ENCODE data around the gene GPSM1.

Gene GPSM1

GRCh38 chr9:136312009-136312375 lies 15.3 kb upstream of the GPSM1 start:
- no peak overlapping the region for H3K4me3 ChIP-seq (replicated peaks; ENCODE audit: insufficient read depth, low read length)

DNA sequence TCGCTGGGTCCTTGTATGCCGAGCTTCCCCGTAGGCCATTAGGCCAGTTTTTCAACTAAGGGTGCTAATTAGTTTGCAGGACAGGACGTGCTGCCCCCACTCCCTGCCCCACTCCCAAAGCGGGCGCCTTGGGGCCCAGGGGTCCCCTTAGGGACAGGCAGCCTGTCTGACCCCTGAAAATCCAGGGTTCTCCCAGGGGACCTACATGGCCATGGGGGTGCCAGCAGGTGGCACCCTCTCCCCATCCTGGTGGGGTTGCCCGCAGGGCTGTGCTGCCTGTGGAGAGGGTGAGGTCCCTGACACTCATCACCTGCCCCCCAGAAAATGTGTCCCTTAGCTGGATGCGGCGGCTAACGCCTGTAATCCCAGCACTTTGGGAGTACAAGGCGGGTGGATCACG lies 14.9 kb upstream of the GPSM1 start:
- peak in 1 of 2 experiments; percentile 48 for DNase-seq (ENCODE audit: low read depth in 1 of 2, low spot score in 1 of 2)

More at GRCh38 chr9:136312009-136312375, 15.3 kb upstream of the GPSM1 start:
- H3K27me3 ChIP-seq (ENCODE audit: insufficient read depth, poor library complexity, severe bottlenecking): peaks cover 6% of the 10 kb centered on the region
- DNase-seq (ENCODE audit: low read depth in 1 of 2, low spot score in 1 of 2): no peak
- TF ChIP-seq CTCF (IDR thresholded peaks at IDR 0.05; ENCODE audit: insufficient read depth, low read length) (no peak), GABPA (IDR thresholded peaks at IDR 0.05; ENCODE audit: low read depth) (no peak), SPI1 (IDR thresholded peaks at IDR 0.05; ENCODE audit: borderline replicate concordance, low read depth) (no peak), REST (IDR thresholded peaks at IDR 0.05; ENCODE audit: insufficient replicate concordance, low read depth) (no peak), POLR2AphosphoS5 (IDR thresholded peaks at IDR 0.05; ENCODE audit: low read depth) (no peak)
- no peak overlapping the region for H3K27ac ChIP-seq (replicated peaks)

GRCh38 chr9:136313111-136314055 lies 14.0 kb upstream of the GPSM1 start:
- TF ChIP-seq CTCF (IDR thresholded peaks at IDR 0.05; ENCODE audit: insufficient read depth, low read length): no peak
- TF ChIP-seq GABPA (IDR thresholded peaks at IDR 0.05; ENCODE audit: low read depth): no peak
- no peak for TF ChIP-seq REST (IDR thresholded peaks at IDR 0.05; ENCODE audit: insufficient replicate concordance, low read depth)
- no peak for TF ChIP-seq POLR2AphosphoS5 (IDR thresholded peaks at IDR 0.05; ENCODE audit: low read depth)
- TF ChIP-seq SPI1 (IDR thresholded peaks at IDR 0.05; ENCODE audit: borderline replicate concordance, low read depth): no peak

More for the DNA sequence above, 14.9 kb upstream of the GPSM1 start:
- Histone ChIP-seq H3K27me3 (ENCODE audit: insufficient read depth, poor library complexity, severe bottlenecking) (peaks cover 3% of the 10 kb centered on the region), H3K27ac (replicated peaks) (no peak overlapping the region), H3K4me3 (replicated peaks; ENCODE audit: insufficient read depth, low read length) (no peak overlapping the region)
- TF ChIP-seq CTCF (IDR thresholded peaks at IDR 0.05; ENCODE audit: insufficient read depth, low read length) (peak; percentile 31), SPI1 (IDR thresholded peaks at IDR 0.05; ENCODE audit: borderline replicate concordance, low read depth) (no peak)

More at GRCh38 chr9:136313111-136314055, 14.0 kb upstream of the GPSM1 start:
- no peak overlapping the region for H3K27ac ChIP-seq (replicated peaks)
- H3K27me3 ChIP-seq (ENCODE audit: insufficient read depth, poor library complexity, severe bottlenecking): peaks cover 3% of the 10 kb centered on the region
- H3K4me3 ChIP-seq (replicated peaks; ENCODE audit: insufficient read depth, low read length): no peak overlapping the region
- DNase-seq (ENCODE audit: low read depth in 1 of 2, low spot score in 1 of 2): no peak

Data from HL-60 (cell line).